Activated gamma-delta T cell (primary cell): Measurements from ENCODE around the gene TRIM52.
"Not testable (repeated sequence)": the region's sequence is repeated elsewhere in the genome, so short reads cannot be mapped to it uniquely, and the experiment has no call there.

Experiments
- DNase-seq: peaks from one replicate; lab custom pipeline; 2025; lab: John Stamatoyannopoulos, UW

Gene TRIM52

GRCh38 chr5:181215997-181216989, 44.6 kb downstream of the TRIM52 start:
- no peak for DNase-seq

DNA sequence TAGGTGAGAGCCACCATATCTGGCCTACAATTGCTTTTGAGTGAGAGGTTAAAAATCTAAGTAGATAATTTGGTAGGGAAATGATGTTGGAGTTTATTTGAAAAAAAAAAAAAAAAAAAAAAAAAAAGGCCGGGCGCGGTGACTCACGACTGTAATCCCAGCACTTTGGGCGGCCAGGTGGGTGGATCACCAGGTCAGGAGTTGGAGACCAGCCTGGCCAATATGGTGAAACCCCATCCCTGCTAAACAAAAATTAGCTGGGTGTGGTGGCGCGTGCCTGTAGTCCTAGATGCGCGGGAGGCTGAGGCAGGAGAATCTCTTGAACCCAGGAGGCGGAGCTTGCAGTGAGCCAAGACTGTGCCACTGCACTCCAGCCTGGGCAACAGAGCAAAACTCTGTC, 46.7 kb downstream of the TRIM52 start:
- not testable (repeated sequence) for DNase-seq

DNA sequence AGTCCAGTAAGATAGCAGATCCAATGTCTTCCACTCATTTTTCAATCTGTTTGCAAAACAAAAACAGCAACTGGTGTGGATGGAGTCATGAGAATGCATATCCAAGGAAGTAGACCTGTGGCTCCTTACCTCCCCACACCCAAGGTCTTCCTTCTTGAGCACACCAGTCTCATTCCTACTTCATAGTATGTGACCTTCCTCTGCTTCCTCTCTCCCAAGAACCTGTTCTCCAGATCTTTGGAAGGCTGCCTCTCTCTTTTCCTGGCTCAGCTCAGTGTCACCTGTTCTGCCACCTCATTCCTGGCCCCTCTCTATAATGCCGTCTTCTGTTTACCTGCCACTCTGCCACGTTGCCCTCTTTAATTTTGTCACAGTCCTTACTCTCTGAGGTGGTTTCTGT, 48.0 kb downstream of the TRIM52 start:
- no peak for DNase-seq

DNA sequence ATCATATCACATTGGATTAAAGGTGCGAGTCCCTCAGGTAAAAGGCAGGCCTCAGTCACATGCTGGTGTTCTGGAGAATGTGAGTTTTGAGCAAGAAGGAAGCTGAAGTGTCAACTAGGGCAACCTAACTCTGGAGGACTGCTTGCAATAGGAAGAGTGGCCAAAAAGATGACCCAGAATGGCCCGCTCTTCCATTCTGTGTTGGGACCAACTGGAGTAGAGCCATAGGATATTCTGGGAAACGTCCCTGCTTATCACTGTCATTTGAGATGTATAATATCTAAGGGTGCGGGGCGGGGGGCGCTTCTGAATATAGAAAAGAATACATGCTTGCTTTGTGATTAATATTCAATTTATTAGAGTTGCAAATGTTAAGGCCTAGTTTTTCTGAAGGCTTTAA, 48.9 kb downstream of the TRIM52 start:
- no peak for DNase-seq

DNA sequence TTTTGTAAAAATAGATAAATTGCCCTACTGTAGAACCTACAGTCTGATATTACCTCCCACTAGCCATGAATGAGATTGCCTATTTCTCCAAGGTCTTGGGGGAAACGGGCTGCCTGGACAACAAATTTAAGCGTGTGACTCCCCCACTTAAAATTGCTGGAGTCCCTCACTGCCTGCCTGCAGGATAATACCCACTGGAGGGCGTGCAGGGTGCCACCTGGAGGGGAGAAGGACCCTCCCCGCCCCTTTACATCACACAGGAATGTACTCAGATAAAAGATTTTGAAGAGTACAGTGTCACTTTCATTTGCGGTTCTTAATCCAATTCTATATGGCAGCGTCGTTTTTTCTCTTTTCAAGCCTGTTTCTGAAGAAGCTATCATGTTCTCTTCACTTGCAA, 49.7 kb downstream of the TRIM52 start:
- no peak for DNase-seq

- DNase-seq = not testable (repeated sequence)
Measured at GRCh38 chr5:181210698-181211097, 50.2 kb downstream of the TRIM52 start.

- DNase-seq = not testable (repeated sequence)
Measured at GRCh38 chr5:181210148-181210547, 50.8 kb downstream of the TRIM52 start.

GRCh38 chr5:181209006-181209405, 51.9 kb downstream of the TRIM52 start:
- not testable (repeated sequence) for DNase-seq

DNA sequence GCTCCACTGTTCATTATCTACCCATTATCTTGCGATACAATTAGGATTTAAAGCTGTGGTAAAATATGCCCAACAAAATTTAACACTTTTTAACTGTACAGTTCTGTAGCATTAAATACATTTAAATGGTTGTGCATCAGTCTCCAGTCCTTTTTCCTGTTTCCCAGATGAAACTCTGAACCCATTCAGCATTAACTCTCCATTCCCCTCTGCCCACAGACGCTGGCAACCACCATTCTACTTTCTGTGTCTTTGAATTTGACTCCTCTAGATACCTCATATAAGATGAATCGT, 53.0 kb downstream of the TRIM52 start:
- DNase-seq = no peak

DNA sequence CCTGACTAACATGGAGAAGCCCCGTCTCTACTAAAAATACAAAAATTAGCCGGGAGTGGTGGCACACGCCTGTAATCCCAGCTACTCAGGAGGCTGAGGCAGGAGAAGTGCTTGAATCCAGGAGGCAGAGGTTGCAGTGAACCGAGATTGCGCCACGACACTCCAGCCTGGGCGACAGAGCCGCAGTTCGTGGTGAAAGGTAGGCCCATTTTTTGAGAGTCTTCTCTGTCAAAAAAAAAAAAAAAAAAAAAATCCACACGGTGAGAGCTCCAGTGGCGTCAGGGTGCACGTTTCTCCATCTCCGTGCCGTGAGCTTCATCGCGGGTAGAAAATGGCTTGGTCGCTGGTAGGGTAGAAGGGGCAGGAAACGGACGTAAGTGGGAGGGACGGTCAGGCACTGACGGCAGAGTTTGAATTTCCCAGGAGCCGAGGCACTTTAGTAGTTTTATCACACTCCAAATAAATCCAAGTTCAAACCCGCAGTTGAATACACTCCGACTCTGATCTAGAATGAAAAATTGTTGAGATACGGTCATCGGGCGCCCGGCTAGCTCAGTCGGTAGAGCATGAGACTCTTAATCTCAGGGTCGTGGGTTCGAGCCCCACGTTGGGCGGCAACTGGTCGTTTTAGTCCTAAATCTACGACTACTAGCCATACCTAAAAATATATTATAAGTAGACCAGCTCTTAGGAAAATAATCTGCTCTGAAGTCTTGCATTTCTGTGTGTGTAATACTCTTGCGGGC, 53.6 kb downstream of the TRIM52 start:
- DNase-seq = no peak

GRCh38 chr5:181205761-181206649, 54.9 kb downstream of the TRIM52 start:
- DNase-seq = no peak
